Cerebellar cortex (tissue), 1 donor: ENCODE measurements around the gene PRKCB.
"Not testable (repeated sequence)": the region's sequence is repeated elsewhere in the genome, so short reads cannot be mapped to it uniquely, and the experiment has no call there.

Source experiments
- DNase-seq: peaks from one replicate; pipeline ENCODE4 v3.0.0-alpha.2; 2015; ENCODE audit warnings: low spot score

The PRKCB gene

DNA sequence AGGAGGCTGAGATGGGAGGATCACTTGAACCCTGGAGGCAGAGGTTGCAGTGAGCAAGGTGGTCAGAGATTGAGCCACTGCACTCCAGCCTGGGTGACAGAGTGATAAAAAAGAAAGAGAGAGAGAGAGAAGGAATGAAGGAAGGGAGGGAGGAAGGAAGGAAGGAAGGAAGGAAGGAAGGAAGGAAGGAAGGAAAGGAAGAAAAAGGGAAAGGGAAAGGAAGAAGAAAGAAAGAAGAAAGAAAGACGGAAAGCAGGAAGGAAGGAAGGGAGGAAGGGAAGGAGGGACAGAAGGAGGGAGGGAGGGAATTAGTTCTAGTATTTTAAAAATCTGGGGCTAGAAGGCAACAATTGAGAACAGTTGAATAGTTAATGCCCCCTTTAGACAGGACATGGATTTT, 258.9 kb downstream of the PRKCB start:
- DNase-seq: no peak

DNA sequence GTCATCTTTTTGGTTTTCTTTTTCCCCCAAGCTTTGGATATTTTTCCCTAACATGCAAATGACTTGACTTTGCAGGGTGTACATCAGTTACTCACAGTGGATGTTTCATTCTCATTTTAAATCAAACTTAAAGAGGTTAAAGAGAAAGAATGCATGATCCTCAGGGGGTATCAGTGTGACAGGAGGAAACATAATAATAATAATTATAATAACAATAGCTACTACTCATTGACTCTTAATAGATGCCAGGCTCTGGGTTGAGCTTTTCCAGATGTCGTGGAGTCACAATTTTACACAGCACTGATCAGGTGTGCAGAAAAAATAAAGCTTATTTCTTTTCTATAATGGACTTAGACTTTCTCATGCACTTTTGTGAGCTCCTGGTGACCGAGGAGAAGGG, 263.1 kb downstream of the PRKCB start:
- DNase-seq: no peak

GRCh38 chr16:24101431-24101830, 265.6 kb downstream of the PRKCB start:
- no peak for DNase-seq

DNA sequence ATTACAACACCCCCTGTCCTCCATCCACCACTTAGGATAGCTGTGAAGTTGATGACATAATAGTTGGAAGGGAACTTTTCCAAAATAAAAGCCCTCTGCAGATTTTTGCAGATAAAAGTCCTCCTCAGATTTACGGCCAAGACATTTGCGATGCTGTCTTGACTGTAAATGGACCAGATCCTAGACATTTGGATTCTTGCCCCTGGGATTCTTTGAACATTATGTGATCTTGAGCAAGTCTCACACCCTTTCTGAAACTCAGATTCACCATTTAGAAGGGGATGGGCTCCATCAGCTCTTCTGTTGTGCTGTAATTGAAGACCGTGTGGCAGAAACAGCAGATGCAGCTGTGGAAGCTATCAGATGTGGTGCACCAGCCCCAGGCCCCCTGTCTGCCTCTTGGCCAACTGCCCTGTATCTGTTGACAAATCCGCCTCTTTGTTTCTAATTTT, 266.5 kb downstream of the PRKCB start:
- no peak for DNase-seq

GRCh38 chr16:24105471-24105870, 269.7 kb downstream of the PRKCB start:
- DNase-seq: not testable (repeated sequence)

GRCh38 chr16:24108090-24108489, 272.3 kb downstream of the PRKCB start:
- DNase-seq: not testable (repeated sequence)

GRCh38 chr16:24111724-24112302, 276.0 kb downstream of the PRKCB start:
- DNase-seq: no peak

- no peak for DNase-seq
Measured at GRCh38 chr16:24113115-24113745, 277.4 kb downstream of the PRKCB start.

DNA sequence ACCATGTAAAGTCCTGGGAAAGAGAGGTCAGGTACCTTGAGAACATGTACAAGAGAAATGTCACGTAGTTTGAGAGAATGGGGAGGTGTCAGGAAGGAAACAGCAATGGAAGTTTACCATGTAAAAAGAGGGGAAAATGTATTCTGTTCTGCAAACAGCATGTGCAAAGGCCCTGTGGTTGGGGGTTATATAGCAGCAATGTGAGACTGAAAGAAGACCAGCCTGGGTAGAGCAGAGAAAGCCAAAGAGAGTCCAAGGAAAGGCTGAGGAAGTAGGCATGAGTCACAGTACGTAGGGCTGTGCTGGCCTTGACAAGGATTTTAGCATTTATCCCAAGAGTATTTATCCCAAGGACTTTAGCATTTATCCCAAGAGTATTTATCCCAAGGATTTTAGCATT, 279.1 kb downstream of the PRKCB start:
- no peak for DNase-seq

DNA sequence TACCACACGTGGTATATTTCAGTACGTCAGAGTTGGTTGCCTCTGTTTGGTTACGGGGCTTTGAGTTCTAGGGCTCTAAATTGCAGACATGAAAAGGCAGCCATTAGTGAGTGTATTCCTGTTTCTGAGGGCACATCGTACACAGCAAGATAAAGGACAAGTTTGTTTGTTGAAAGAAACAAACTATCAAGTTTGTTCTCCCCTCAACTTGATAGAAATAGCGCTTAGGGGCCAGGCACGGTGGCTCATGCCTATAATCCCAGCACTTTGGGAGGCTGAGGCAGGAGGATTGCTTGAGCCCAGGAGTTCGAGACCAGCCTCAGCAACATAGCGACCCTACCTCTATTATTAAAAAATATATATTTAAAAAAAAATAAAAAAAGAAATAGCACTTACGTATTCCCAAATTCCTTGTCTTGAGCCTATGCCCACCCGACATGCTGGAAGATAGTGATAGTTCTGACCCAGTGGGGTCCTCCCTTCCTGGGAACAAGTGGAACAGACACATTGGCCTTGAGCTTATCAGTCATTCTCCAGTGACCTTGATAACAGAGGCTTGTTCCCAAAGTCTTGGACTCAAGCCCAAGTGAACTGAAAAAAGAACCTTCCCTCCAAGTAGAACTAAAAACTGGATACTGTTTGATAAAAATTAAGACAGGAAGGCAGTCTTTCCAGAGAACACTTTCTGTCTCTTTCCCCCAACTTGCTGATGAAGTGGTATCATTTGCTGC, 280.4 kb downstream of the PRKCB start:
- no peak for DNase-seq

DNA sequence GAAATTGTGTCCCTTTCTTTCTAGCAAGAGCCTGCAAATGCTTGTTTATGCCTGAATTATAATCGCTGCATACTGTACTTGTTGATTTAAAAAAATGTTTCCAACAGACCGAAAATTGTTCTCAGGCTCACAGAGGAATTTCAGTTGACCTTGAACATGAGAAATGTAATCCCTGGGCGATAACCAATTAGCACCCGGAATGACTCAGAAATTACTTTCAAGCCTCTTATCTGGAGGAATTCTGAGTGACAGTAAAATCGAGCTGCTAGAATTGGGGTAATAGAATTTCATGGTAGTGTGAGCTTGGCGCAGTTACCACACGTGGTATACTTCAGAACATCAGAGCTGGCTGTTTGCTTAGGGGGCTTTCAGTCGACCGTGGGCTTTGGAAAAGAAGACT, 281.2 kb downstream of the PRKCB start:
- no peak for DNase-seq

- no peak for DNase-seq
Measured at GRCh38 chr16:24117680-24118079, 281.9 kb downstream of the PRKCB start.

- DNase-seq: no peak
Measured at GRCh38 chr16:24118126-24118821, 282.5 kb downstream of the PRKCB start.

DNA sequence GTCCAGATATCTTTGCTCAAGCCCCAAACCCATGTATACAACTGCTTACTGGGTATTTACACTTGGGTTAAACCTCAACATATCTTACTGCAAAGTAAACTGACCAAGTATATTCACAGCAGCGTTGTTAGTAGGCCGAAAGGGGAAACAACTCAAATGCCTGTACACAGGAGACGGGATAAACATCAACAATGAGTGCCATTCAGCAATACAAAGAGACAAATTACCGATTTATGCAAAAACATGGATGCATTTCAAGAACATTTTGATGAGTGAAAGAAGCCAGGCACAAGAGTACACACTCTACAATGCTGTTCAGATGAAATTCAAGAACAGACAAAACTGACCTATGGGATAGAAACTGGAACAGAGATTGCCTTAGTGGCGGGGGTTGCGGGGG, 284.0 kb downstream of the PRKCB start:
- no peak for DNase-seq

DNA sequence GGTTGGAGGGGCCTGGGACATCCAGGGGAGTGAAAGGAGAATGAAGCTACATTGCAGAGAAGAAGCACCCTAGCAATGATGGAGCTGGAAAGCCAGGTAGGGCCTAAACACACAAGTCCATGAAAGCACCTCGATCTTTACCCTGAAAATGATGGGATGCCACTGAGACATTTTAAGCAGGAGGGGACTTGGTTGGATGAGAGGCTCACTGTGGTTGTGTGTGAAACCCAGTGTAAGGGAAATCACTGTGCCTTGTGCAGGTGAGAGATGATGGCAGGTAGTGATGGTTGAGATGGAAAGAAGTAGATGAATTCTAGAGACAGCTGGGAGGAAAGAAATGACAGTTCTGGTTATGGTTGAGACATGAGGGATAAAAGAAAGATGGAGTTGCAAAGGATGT, 287.5 kb downstream of the PRKCB start:
- DNase-seq: no peak

GRCh38 chr16:24124291-24124690, 288.5 kb downstream of the PRKCB start:
- DNase-seq: no peak

GRCh38 chr16:24125214-24125613, 289.4 kb downstream of the PRKCB start:
- no peak for DNase-seq

GRCh38 chr16:24129412-24129918, 293.7 kb downstream of the PRKCB start:
- no peak for DNase-seq

- no peak for DNase-seq
Measured at GRCh38 chr16:24130494-24131085, 294.8 kb downstream of the PRKCB start.

DNA sequence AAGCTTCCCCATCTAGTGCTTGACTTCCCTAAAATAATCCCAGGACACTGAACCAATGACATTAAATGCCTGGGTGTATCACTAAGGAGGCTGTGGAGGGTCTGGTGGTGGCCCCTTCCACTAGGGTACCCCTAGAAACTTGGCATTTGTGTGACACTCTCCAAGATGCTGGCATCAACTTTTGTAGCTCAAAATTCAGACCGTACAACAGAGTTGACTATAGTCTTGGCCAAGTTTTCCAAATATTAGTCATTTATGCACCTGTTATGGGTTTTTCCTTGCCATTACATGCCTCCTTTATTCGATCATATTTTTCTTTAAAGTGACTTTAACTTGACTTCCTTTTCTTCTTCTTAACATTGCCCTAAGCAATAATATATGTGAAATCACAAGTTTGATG, 295.5 kb downstream of the PRKCB start:
- no peak for DNase-seq

DNA sequence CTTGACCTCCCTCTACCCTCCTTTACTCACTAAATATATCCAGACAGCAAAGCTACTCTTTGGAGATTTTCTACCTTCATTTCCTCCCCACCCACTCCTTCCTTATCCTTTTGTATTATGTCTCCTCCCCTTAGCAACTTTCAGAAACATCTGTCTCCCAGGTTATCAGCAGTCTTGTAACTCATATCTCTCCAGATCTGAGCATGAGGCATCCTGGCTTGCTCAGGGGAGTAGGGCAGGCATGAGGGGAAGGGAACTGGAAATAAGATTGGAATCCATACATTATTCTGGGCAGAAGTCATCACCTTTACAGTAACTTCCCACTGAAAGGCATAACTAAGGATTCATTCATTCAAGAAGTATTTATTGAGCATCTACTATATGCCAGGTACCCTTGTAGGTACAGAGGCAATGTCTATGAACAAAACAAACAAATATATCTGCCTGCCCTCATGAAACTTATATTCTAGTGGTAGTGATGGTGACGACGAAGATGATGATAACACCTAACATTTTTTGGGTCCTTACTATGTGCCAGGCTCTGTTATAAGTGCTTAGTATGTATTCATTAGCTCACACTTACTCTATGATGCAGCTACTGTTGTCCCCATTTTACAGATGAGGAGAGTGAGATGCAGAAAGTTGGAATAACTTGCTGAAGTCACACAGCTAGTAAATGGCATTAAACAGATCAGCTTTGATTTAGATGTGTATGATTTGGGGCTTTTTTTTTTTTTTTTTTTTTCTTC, 296.4 kb downstream of the PRKCB start:
- DNase-seq: no peak

DNA sequence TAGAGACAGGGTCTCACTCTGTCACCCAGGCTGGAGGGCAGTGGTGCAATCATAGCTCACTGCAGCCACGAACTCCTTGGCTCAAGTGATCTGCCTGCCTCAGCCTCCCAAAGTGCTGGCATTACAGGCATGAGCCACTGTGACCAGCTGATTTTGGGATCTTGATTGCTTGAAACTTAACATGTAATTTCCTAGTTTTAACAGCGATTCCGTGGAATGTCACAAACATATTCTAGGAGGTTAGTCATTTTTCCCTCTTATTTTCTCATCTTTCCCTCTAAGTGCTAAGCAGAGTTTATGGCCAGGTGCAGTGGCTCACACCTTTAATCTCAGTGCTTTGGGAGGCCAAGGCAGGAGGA, 297.0 kb downstream of the PRKCB start:
- DNase-seq: no peak
